Adrenal gland (tissue), 12 donors: Measurements from ENCODE around the gene ITPKB. TPM values are rescaled to one million over a fixed set of nuclear protein-coding genes. Genes with fewer than 3 reads are reported as not detected.

ENCODE experiments used
- DNase-seq, 7 donors: peaks; one replicate each; pipeline ENCODE4 v3.0.0-alpha.2; 2019 to 2020
- H3K27ac ChIP-seq, 5 donors: fragments of 200-600 bp; sonication (generic) in 4 of 5; 1 replicate in 3 of 5; 2 replicates in 2 of 5; pipeline versions ENCODE4 v1.5.1 to v1.8.0; 2016 to 2020; ENCODE audit warnings: mild to moderate bottlenecking in 1 of 5
- H3K27me3 ChIP-seq: fragments of 200-600 bp; 2 replicates; pipeline ENCODE4 v1.8.0; 2021
- H3K36me3 ChIP-seq, 2 donors: fragments of 200-600 bp; replicated peaks in 1 of 2; 1 replicate in 1 of 2; 2 replicates in 1 of 2; pipeline versions ENCODE4 v1.5.1 to v1.8.0; 2018 to 2022
- H3K4me1 ChIP-seq, 2 donors: fragments of 200-600 bp; replicated peaks in 1 of 2; 1 replicate in 1 of 2; 2 replicates in 1 of 2; pipeline versions ENCODE4 v1.5.1 to v1.8.0; 2018 to 2021
- H3K4me3 ChIP-seq, 4 donors: fragments of 200-600 bp; sonication (generic) in 3 of 4; one replicate each; pipeline ENCODE4 v1.5.1; 2016 to 2018
- H3K9me3 ChIP-seq, 3 donors: fragments of 200-600 bp; sonication (generic) in 1 of 3; replicated peaks in 1 of 3; 1 replicate in 2 of 3; 2 replicates in 1 of 3; pipeline versions ENCODE4 v1.5.1 to v1.8.0; 2016 to 2021
- CTCF ChIP-seq, 6 experiments: fragments of 450-650 bp in 4 of 6; fragments of 200-600 bp in 2 of 6; sonication (generic) in 1 of 6; IDR thresholded peaks; 1 replicate in 5 of 6; 2 replicates in 1 of 6; pipeline versions ENCODE4 v1.5.1 to v1.8.0; 2016 to 2021; ENCODE audit warnings: antibody characterized with exemption in 6 of 6, mild to moderate bottlenecking in 2 of 6, moderate library complexity in 1 of 6
- POLR2A ChIP-seq, 2 donors: fragments of 450-650 bp; IDR thresholded peaks; one replicate each; pipeline ENCODE4 v1.6.1; 2017; ENCODE audit warnings: antibody characterized with exemption in 2 of 2, mild to moderate bottlenecking in 2 of 2, moderate library complexity in 1 of 2
- WGBS, 4 donors: extraction: QIAGEN DNeasy Blood & Tissue Kit in 2 of 4; methylation state at CpG; one replicate each; pipeline versions ENCODE4 v1.1.5 to v1.1.7; 2013 to 2017; 5-methylcytosine and 5-hydroxymethylcytosine counted together
- intact Hi-C, 2 donors: fragments of 100-400 bp; cut with DNase I; formaldehyde crosslinking; loops; one replicate each; pipeline versions ENCODE4 v1.14.1 to v1.15.0; 2022 to 2023
- polyA plus RNA-seq, 3 donors: library from polyadenylated mRNA; stranded (reverse); fragments of 200-250 nt in 2 of 3; fragments of 350-450 nt in 1 of 3; fragmentation: Illumina TruSeq in 1 of 3; extraction: RNeasy Lipid Tissue Mini Kit (QIAGEN cat#74804) in 1 of 3; gene quantifications; one replicate each; pipeline ENCODE4 v1.2.3, GENCODE V29; 2013 to 2014
- total RNA-seq, 9 donors: library from RNA; depleted of rRNA in 4 of 9; stranded (reverse); fragments of >200 nt in 4 of 9; fragments of 120-200 nt in 1 of 9; fragmentation: NEBNext Ultra II Directional in 1 of 9; extraction: Animal tissue kit (Norgen Biotek cat#: 25700) in 1 of 9; gene quantifications; one replicate each; pipeline versions ENCODE4 v1.1.0 to v1.2.4, GENCODE V29; 2013 to 2023
- donor health status: healthy with polysubstance abuse.
- donor health status: Bipolar disorder and iron deficiency.
- donor health status: DM: yes; HTN: yes; CAD: no.
- donor health status: DM: no; HTN: no; CAD: no.
- donor health status: DM: no; HTN: no; CAD: no.
- donor health status: DM: yes; HTN: yes; CAD: no.

ITPKB gene
- total and polyA plus RNA-seq, 12 donors: 2.3 to 22.7 (median 13.0) TPM

GRCh38 chr1:226627050-226627755 lies 111.9 kb downstream of the ITPKB start:
- Histone ChIP-seq H3K4me1 (no peaks in the 10 kb centered on the region), H3K36me3 (no peaks in the 10 kb centered on the region), H3K27me3 (no peaks in the 10 kb centered on the region), H3K27ac (no peak overlapping the region), H3K4me3 (no peak overlapping the region), H3K9me3 (no peaks in the 10 kb centered on the region)
- DNase-seq: no peak
- 73 to 78% (median 77%) methylated on average over 6 of the region's 6 CpGs for WGBS, 4 donors
- TF ChIP-seq CTCF (IDR thresholded peaks at IDR 0.05) (no peak), POLR2A (IDR thresholded peaks at IDR 0.05) (no peak)
- intact Hi-C loops: no loop called here

- H3K27ac ChIP-seq: no peak overlapping the region
- H3K4me1 ChIP-seq: no peaks in the 10 kb centered on the region
- TF ChIP-seq CTCF (IDR thresholded peaks at IDR 0.05) (peak; percentile 80 to 98 (median 92)), POLR2A (IDR thresholded peaks at IDR 0.05) (no peak)
- intact Hi-C loops: no loop called here
- no peak overlapping the region for H3K4me3 ChIP-seq
- H3K36me3 ChIP-seq: no peaks in the 10 kb centered on the region
- 2% methylated on average over 10 to 11 of the region's 11 CpGs for WGBS, 4 donors
- peak; percentile 67 to 87 (median 76) for DNase-seq
- no peaks in the 10 kb centered on the region for H3K9me3 ChIP-seq
- no peaks in the 10 kb centered on the region for H3K27me3 ChIP-seq
Measured at GRCh38 chr1:226626577-226626956, 112.5 kb downstream of the ITPKB start.

- no peaks in the 10 kb centered on the region for H3K27me3 ChIP-seq
- no peaks in the 10 kb centered on the region for H3K9me3 ChIP-seq
- no peaks in the 10 kb centered on the region for H3K4me1 ChIP-seq
- intact Hi-C loops: no loop called here
- H3K36me3 ChIP-seq: no peaks in the 10 kb centered on the region
- 69 to 81% (median 75%) methylated on average over 10 of the region's 10 CpGs for WGBS, 4 donors
- TF ChIP-seq POLR2A (IDR thresholded peaks at IDR 0.05): no peak
- DNase-seq: peak in 1 of 7 donors; percentile 11
- H3K27ac ChIP-seq: no peak overlapping the region
- H3K4me3 ChIP-seq: no peak overlapping the region
Measured at GRCh38 chr1:226625832-226626576, 113.1 kb downstream of the ITPKB start.

- no peak overlapping the region for H3K4me3 ChIP-seq
- DNase-seq: no peak
- no peak for TF ChIP-seq POLR2A (IDR thresholded peaks at IDR 0.05)
- no peaks in the 10 kb centered on the region for H3K9me3 ChIP-seq
- no peaks in the 10 kb centered on the region for H3K36me3 ChIP-seq
- no peak overlapping the region for H3K27ac ChIP-seq
- WGBS, 4 donors: 84 to 90% (median 85%) methylated on average over 6 of the region's 6 CpGs
- H3K4me1 ChIP-seq: no peaks in the 10 kb centered on the region
- intact Hi-C loops: no loop called here
- H3K27me3 ChIP-seq: no peaks in the 10 kb centered on the region
Measured at GRCh38 chr1:226625326-226625725, 113.8 kb downstream of the ITPKB start.

- Histone ChIP-seq H3K27ac (no peak overlapping the region), H3K36me3 (no peaks in the 10 kb centered on the region), H3K27me3 (no peaks in the 10 kb centered on the region), H3K9me3 (no peaks in the 10 kb centered on the region), H3K4me1 (no peaks in the 10 kb centered on the region), H3K4me3 (no peak overlapping the region)
- DNase-seq: no peak
- WGBS, 4 donors: 78 to 81% (median 79%) methylated on average over 5 of the region's 5 CpGs
- TF ChIP-seq POLR2A (IDR thresholded peaks at IDR 0.05) (no peak), CTCF (IDR thresholded peaks at IDR 0.05) (no peak)
- intact Hi-C loops: no loop called here
Measured at GRCh38 chr1:226624526-226624925, 114.6 kb downstream of the ITPKB start.
